Spleen (tissue), 11 donors: ENCODE data around the gene PRKAG3. TPM values are rescaled to one million over a fixed set of nuclear protein-coding genes. Genes with fewer than 3 reads are reported as not detected.

Source experiments
- DNase-seq: peaks from one replicate; pipeline ENCODE4 v3.0.0-alpha.2; 2020
- H3K27ac ChIP-seq, 8 donors: fragments of 200-600 bp; sonication (generic) in 7 of 8; 1 replicate in 4 of 8; 2 replicates in 4 of 8; pipeline versions ENCODE4 v1.5.0 to v1.8.0; 2016 to 2021; ENCODE audit warnings: inconsistent platforms in 4 of 8, mild to moderate bottlenecking in 4 of 8, moderate library complexity in 1 of 8
- H3K27me3 ChIP-seq, 7 donors: fragments of 200-600 bp; sonication (generic) in 6 of 7; replicated peaks in 1 of 7; 1 replicate in 4 of 7; 2 replicates in 3 of 7; pipeline versions ENCODE4 v1.5.0 to v1.8.0; 2016 to 2021; ENCODE audit warnings: inconsistent platforms in 3 of 7, mild to moderate bottlenecking in 1 of 7
- H3K36me3 ChIP-seq, 6 donors: fragments of 200-600 bp; sonication (generic) in 5 of 6; 1 replicate in 4 of 6; 2 replicates in 2 of 6; pipeline versions ENCODE4 v1.5.0 to v1.8.0; 2016 to 2021; ENCODE audit warnings: inconsistent platforms in 2 of 6
- H3K4me1 ChIP-seq, 6 donors: fragments of 200-600 bp; sonication (generic) in 5 of 6; 1 replicate in 3 of 6; 2 replicates in 3 of 6; pipeline versions ENCODE4 v1.5.0 to v1.8.0; 2016 to 2021; ENCODE audit warnings: inconsistent platforms in 3 of 6
- H3K4me3 ChIP-seq, 8 donors: fragments of 200-600 bp; sonication (generic) in 7 of 8; 1 replicate in 4 of 8; 2 replicates in 4 of 8; pipeline versions ENCODE4 v1.5.0 to v1.8.0; 2016 to 2021; ENCODE audit warnings: inconsistent platforms in 4 of 8, mild to moderate bottlenecking in 4 of 8, moderate library complexity in 2 of 8
- H3K9me3 ChIP-seq, 8 donors: fragments of 200-600 bp; sonication (generic) in 7 of 8; 1 replicate in 4 of 8; 2 replicates in 4 of 8; pipeline versions ENCODE4 v1.5.0 to v1.8.0; 2016 to 2021; ENCODE audit warnings: inconsistent platforms in 4 of 8
- CTCF ChIP-seq, 11 experiments: fragments of 200-600 bp in 7 of 11; fragments of 450-650 bp in 4 of 11; sonication (generic) in 4 of 11; IDR thresholded peaks in 8 of 11; conservative IDR thresholded peaks in 3 of 11; 1 replicate in 7 of 11; 2 replicates in 4 of 11; pipeline versions ENCODE4 v1.4.0 to v1.8.0; 2016 to 2021; ENCODE audit warnings: antibody characterized with exemption in 11 of 11, inconsistent platforms in 4 of 11, mild to moderate bottlenecking in 1 of 11
- POLR2A ChIP-seq, 3 donors: fragments of 450-650 bp; IDR thresholded peaks; one replicate each; pipeline ENCODE4 v1.5.1; 2017; ENCODE audit warnings: antibody characterized with exemption in 3 of 3, mild to moderate bottlenecking in 1 of 3
- POLR2AphosphoS5 ChIP-seq, 3 donors: sonication (generic); formaldehyde crosslinking; IDR thresholded peaks; one replicate each; pipeline ENCODE4 v1.5.1; 2017; ENCODE audit warnings: antibody characterized with exemption in 3 of 3
- WGBS, 5 donors: extraction: QIAGEN DNeasy Blood & Tissue Kit in 3 of 5; methylation state at CpG; one replicate each; pipeline versions ENCODE4 v1.1.5 to v1.1.7; 2013 to 2018; 5-methylcytosine and 5-hydroxymethylcytosine counted together
- intact Hi-C: fragments of 100-400 bp; cut with DNase I; formaldehyde crosslinking; loops from one replicate; pipeline ENCODE4 v1.15.0; 2023; ENCODE audit warnings: low total_unique reads
- polyA plus RNA-seq, 3 donors: library from polyadenylated mRNA; stranded (reverse); fragments of 200-250 nt; gene quantifications; one replicate each; pipeline ENCODE4 v1.2.1, GENCODE V29; 2013
- total RNA-seq, 7 donors: library from RNA; depleted of rRNA in 3 of 7; stranded (reverse); fragments of >200 nt in 3 of 7; fragmentation: NEBNext Ultra II Directional in 4 of 7; extraction: Animal tissue kit (Norgen Biotek cat#: 25700) in 4 of 7; gene quantifications; one replicate each; pipeline versions ENCODE4 v1.1.0 to v1.2.1, GENCODE V29; 2016 to 2021
- donor health status: healthy with polysubstance abuse.
- donor health status: DM: no; HTN: no; CAD: no; lungs with moderate emphysema.
- donor health status: DM: no; HTN: no; CAD: no.
- donor health status: Bipolar disorder and iron deficiency.
- donor health status: healthy.
- donor health status: DM: no; HTN: no; CAD: no.
- donor health status: DM: yes; HTN: yes; CAD: no.

The PRKAG3 gene
- total and polyA plus RNA-seq, 10 donors: not detected

GRCh38 chr2:218873359-218874194 is 42.0 kb upstream of the PRKAG3 start:
- H3K4me3 ChIP-seq: peak overlapping the region in 5 of 8 donors; percentile 11 to 73 (median 15)
- no peaks in the 10 kb centered on the region for H3K9me3 ChIP-seq
- 10 to 27% (median 22%) methylated on average over 20 to 86 of the region's 86 CpGs for WGBS, 5 donors
- TF ChIP-seq POLR2A (IDR thresholded peaks at IDR 0.05): no peak
- peak in 1 of 11 experiments; percentile 6 for TF ChIP-seq CTCF (IDR thresholded peaks at IDR 0.05 in 8 of 11, conservative IDR thresholded peaks at IDR 0.05 in 3 of 11)
- no peak for TF ChIP-seq POLR2AphosphoS5 (IDR thresholded peaks at IDR 0.05)
- intact Hi-C loops: no loop called here
- peak; percentile 79 for DNase-seq
- peaks cover 0 to 7% (median 0%) of the 10 kb centered on the region in 6 donors for H3K36me3 ChIP-seq
- H3K4me1 ChIP-seq: peaks cover 12 to 67% (median 55%) of the 10 kb centered on the region in 6 donors
- peaks cover 0 to 88% (median 29%) of the 10 kb centered on the region in 7 donors for H3K27me3 ChIP-seq
- no peak overlapping the region for H3K27ac ChIP-seq

- TF ChIP-seq CTCF (IDR thresholded peaks at IDR 0.05 in 8 of 11, conservative IDR thresholded peaks at IDR 0.05 in 3 of 11) (no peak), POLR2A (IDR thresholded peaks at IDR 0.05) (no peak), POLR2AphosphoS5 (IDR thresholded peaks at IDR 0.05) (no peak)
- peaks cover 13 to 67% (median 52%) of the 10 kb centered on the region in 6 donors for H3K4me1 ChIP-seq
- intact Hi-C loops: no loop called here
- H3K27me3 ChIP-seq: peaks cover 0 to 87% (median 29%) of the 10 kb centered on the region in 7 donors
- H3K4me3 ChIP-seq: peak overlapping the region in 3 of 8 donors; percentile 15 to 73 (median 16)
- no peak overlapping the region for H3K27ac ChIP-seq
- DNase-seq: no peak
- no peaks in the 10 kb centered on the region for H3K9me3 ChIP-seq
- WGBS, 5 donors: 21 to 31% (median 26%) methylated on average over 14 to 22 of the region's 22 CpGs
- peaks cover 0 to 7% (median 0%) of the 10 kb centered on the region in 6 donors for H3K36me3 ChIP-seq
Observed at GRCh38 chr2:218872645-218873358, 41.2 kb upstream of the PRKAG3 start.

GRCh38 chr2:218871345-218872302 is 40.0 kb upstream of the PRKAG3 start:
- H3K4me1 ChIP-seq: peaks cover 13 to 61% (median 44%) of the 10 kb centered on the region in 6 donors
- intact Hi-C loops: no loop called here
- TF ChIP-seq POLR2AphosphoS5 (IDR thresholded peaks at IDR 0.05) (peak in 2 of 3 donors; percentile 4 to 39), POLR2A (IDR thresholded peaks at IDR 0.05) (no peak), CTCF (IDR thresholded peaks at IDR 0.05 in 8 of 11, conservative IDR thresholded peaks at IDR 0.05 in 3 of 11) (no peak)
- H3K27me3 ChIP-seq: peaks cover 0 to 83% (median 29%) of the 10 kb centered on the region in 7 donors
- H3K9me3 ChIP-seq: no peaks in the 10 kb centered on the region
- 2 to 8% (median 5%) methylated on average over 33 to 60 of the region's 60 CpGs for WGBS, 5 donors
- peak overlapping the region; percentile 35 to 73 (median 44) for H3K4me3 ChIP-seq
- H3K36me3 ChIP-seq: peaks cover 0 to 7% (median 0%) of the 10 kb centered on the region in 6 donors
- peak overlapping the region in 1 of 8 donors; percentile 44 for H3K27ac ChIP-seq
- peak; percentile 85 for DNase-seq
